HEK293T (cell line): ENCODE measurements around the gene PRKCB.

ENCODE experiments used
- ARNT ChIP-seq: fragments of 450-650 bp; IDR thresholded peaks from 2 replicates; pipeline ENCODE4 v1.6.1; 2017; ENCODE audit warnings: mild to moderate bottlenecking
- BHLHE40 ChIP-seq: fragments of 450-650 bp; IDR thresholded peaks from 2 replicates; pipeline ENCODE4 v1.6.1; 2016; ENCODE audit warnings: mild to moderate bottlenecking, moderate library complexity, borderline replicate concordance
- CTBP1 ChIP-seq: fragments of 450-650 bp; IDR thresholded peaks from 2 replicates; pipeline ENCODE4 v1.6.1; 2016; ENCODE audit warnings: borderline replicate concordance
- ELF4 ChIP-seq: fragments of 450-650 bp; IDR thresholded peaks from 2 replicates; pipeline ENCODE4 v1.6.1; 2017; ENCODE audit warnings: antibody characterized with exemption
- FOXA1 ChIP-seq: fragments of 450-650 bp; IDR thresholded peaks from 2 replicates; pipeline ENCODE4 v1.6.1; 2016; ENCODE audit warnings: mild to moderate bottlenecking
- FOXK2 ChIP-seq: fragments of 450-650 bp; IDR thresholded peaks from 2 replicates; pipeline ENCODE4 v1.6.1; 2016; ENCODE audit warnings: mild to moderate bottlenecking
- FOXM1 ChIP-seq: fragments of 450-650 bp; IDR thresholded peaks from 2 replicates; pipeline ENCODE4 v1.6.1; 2017; ENCODE audit warnings: mild to moderate bottlenecking, borderline replicate concordance
- HDGF ChIP-seq: fragments of 450-650 bp; IDR thresholded peaks from 2 replicates; pipeline ENCODE4 v1.6.1; 2017; ENCODE audit warnings: antibody characterized with exemption, borderline replicate concordance
- LEF1 ChIP-seq: fragments of 450-650 bp; IDR thresholded peaks from 2 replicates; pipeline ENCODE4 v1.6.1; 2017; ENCODE audit warnings: mild to moderate bottlenecking, borderline replicate concordance
- PKNOX1 ChIP-seq: fragments of 450-650 bp; IDR thresholded peaks from 2 replicates; pipeline ENCODE4 v1.6.1; 2016
- SP1 ChIP-seq: fragments of 450-650 bp; IDR thresholded peaks from 2 replicates; pipeline ENCODE4 v1.6.1; 2017
- SUZ12 ChIP-seq: fragments of 450-650 bp; IDR thresholded peaks from 2 replicates; pipeline ENCODE4 v1.6.1; 2016; ENCODE audit warnings: mild to moderate bottlenecking
- TARDBP ChIP-seq: fragments of 450-650 bp; IDR thresholded peaks from 2 replicates; pipeline ENCODE4 v1.6.1; 2016

- no peak for TF ChIP-seq FOXM1
- TF ChIP-seq TARDBP: no peak
- no peak for TF ChIP-seq FOXK2
- no peak for TF ChIP-seq ARNT
- TF ChIP-seq PKNOX1: no peak
- TF ChIP-seq BHLHE40: no peak
- TF ChIP-seq SUZ12: no peak
- no peak for TF ChIP-seq SP1
- no peak for TF ChIP-seq HDGF
- TF ChIP-seq ELF4: no peak
- TF ChIP-seq LEF1: no peak
- no peak for TF ChIP-seq CTBP1
- no peak for TF ChIP-seq FOXA1
Measured at GRCh38 chr16:24062270-24062817, 226.6 kb downstream of the PRKCB start.
